Measurements from ENCODE around the gene AGRN.
"Not testable (repeated sequence)": the region's sequence is repeated elsewhere in the genome, so short reads cannot be mapped to it uniquely, and the experiment has no call there.

Gene AGRN

GRCh38 chr1:1020000-1020404, at the start of gene AGRN:
Gene AGRN (plus strand): TSS chr1:1020120. CDS start chr1:1020173, 53 bp downstream.
- DNase-seq (ENCODE audit: low spot score), result no peak

GRCh38 chr1:970242-970972, 49.5 kb upstream of the AGRN start:
- no peak for DNase-seq (ENCODE audit: low spot score)

DNA sequence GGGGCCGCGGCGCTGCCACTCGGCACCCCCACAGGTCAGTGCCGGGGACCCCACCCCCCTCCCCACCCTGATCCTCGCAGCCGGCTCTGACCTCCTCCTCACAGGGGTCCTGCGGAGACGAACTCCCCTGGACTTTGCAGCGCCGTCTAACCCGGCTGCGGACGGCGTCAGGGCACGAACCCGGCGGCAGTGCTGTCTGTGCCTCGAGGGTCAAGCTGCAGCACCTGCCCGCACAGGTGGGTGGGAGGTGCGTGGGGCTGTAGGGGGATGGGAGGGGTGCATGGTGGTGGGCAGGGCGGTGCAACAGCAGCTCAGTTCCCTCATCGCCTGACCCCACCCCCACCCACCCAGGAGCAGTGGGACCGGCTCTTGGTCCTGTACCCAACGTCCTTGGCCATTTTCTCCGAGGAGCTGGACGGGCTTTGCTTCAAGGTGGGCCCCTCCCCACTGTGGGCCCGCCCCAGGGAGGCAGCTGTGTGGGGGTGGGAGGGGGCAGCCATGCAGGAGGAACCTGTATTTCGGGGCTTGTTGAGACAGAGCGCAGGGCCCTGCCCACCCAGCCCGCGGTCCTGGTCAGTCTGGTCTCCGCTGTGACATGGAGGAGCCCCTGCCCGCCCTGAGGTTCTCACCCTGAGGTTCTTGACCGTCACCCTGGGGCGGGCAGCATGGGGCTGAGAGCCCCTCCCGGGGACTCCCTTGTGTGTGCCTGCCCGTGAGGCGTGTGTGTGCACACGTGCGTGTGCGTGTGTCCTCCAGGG, 48.8 kb upstream of the AGRN start:
- DNase-seq (ENCODE audit: low spot score), result no peak

DNA sequence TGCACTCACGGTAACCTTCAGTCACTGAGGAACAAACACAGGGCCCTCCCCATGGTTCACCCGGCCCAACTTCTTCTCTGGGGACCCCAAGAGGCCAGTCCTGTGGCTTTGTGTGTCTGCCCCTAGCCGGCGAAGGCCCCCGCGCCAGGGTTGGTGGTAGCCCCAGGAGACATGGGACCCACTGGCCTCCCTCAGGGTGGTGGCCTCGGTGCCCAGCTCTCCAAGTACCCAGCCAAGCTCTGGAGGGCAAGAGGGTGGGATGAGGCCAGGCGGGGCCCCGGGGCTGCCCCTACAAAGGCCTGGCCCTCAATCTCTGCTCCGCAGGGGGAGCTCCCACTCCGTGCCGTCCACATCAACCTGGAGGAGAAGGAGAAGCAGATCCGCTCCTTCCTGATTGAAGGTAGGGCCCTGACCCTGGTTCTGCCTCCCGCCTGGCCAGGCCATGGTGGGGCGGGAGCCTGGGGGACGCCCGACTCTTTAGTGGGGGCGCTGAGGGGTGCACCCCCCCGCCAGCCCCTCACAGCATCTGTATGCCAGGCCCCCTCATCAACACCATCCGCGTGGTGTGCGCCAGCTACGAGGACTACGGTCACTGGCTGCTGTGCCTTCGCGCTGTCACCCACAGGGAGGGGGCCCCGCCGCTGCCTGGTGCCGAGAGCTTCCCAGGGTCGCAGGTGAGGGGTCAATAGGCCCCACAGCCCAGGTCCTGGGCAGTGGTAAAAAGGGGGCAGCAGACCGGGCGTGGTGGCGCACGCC, 48.0 kb upstream of the AGRN start:
- DNase-seq (ENCODE audit: low spot score), result no peak

DNA sequence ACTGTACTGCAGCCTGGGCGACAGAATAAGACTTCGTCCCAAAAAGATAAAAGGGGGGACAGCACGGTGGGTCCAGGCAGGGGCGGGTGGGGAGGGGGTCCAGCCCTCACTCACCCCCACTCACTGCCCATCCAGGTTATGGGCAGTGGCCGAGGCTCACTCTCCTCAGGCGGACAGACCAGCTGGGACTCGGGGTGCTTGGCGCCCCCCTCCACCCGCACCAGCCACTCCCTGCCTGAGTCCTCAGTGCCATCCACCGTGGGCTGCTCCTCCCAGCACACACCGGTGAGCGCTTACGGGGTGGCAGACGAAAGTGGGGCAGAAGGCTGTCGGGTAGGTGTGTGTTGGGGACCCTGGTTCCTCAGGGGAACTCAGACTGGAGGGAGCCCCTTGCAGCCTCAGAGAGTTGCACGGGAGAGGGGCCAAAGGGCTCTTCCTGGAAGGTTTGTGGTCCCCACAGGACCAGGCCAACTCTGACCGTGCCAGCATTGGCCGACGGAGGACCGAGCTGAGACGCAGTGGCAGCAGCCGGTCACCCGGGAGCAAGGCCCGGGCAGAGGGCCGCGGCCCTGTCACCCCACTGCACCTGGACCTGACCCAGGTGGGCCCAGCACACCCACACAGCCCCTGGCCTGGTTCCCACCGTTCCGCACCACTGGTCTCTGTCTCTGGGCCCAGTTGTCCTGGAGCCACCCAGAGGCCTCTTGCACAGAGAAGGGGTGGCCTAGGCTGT, 47.0 kb upstream of the AGRN start:
- no peak for DNase-seq (ENCODE audit: low spot score)

- no peak for DNase-seq (ENCODE audit: low spot score)
Measured at GRCh38 chr1:973459-974292, 46.2 kb upstream of the AGRN start.

DNA sequence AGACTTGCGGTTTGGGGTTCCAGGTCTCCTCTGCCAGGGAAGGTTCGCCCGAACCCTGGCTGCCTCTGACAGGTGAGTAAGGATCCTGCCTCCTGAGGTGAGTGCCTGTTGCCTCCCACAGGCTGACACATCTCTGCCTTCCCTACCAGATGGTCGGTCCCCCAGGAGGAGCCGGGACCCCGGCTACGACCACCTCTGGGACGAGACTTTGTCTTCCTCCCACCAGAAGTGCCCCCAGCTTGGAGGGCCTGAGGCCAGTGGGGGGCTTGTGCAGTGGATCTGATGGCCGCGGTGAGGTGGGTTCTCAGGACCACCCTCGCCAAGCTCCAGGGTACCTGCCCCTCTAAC, 45.7 kb upstream of the AGRN start:
- DNase-seq (ENCODE audit: low spot score), result no peak

DNA sequence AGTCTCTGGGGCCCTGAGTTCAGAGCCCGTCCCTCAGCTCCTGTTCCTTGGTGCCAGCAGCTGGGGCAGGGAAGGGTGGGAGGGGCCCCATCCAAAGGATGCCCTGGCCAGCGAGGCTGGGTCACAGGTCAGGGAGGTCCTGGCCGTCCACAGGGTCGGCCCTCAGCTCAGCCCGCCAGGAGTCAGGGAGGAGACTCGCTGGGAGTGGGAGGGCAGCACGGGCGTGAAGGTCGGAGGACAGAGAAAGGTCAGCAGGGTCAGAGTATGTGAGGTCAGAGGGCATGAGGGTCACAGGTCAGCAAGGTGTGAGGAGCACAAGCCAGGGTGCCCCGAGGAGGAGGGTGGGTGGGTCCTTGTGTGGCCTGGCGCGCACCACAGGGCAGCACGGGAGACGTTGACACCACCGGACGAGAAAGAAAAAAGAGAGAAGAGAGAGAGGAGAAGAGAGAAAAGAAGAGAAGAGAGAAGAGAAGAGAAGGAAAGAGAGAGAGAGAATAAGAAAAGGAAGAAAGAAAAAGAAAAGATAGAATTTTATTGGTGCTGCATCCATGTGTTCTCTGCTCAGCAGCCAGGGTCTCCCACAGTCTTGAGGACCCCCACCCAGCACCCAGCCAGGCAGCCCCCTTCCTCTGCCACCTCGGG, 45.1 kb upstream of the AGRN start:
- no peak for DNase-seq (ENCODE audit: low spot score)

GRCh38 chr1:975365-975764, 44.6 kb upstream of the AGRN start:
- no peak for DNase-seq (ENCODE audit: low spot score)

DNA sequence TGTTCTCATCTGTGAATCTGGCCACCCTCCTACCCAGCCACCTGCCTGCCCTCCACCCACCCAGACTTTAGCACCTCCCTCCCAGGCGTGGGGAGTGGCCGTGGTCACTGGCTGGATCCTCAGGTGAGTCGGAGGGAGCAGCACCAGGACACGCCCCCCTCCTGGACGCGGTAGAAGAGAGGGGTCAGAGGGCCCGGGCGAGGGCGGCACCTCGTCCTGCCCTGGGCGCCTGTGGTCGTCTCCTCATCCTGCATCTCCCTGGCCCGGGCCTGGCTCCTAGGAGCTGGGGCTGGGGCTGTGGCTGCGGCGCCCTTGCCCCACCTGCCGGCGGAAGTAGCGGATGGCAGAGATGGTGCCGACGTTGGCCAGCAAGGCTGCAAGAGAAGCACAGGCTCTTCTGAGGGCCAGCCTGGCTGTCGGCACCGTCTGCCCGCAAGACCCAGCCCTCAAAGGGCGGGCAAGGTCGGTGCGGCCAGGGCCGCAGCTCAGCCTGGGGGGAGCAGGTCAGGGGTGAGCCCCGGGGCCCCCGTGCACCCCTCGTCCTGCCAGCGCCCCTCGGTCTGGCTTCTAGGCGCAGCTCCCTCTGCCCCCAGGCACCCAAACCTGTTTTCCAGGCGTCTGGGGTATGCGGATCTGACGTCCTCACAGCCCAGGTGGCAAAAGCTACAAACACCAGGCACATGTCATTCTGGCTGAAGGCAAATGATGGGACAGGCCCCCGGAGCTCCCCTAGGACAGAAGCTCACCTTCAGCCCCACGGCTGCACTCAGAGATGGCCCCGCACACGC, 43.8 kb upstream of the AGRN start:
- peak; percentile 87 for DNase-seq (ENCODE audit: low spot score)

- not testable (repeated sequence) for DNase-seq (ENCODE audit: low spot score)
Measured at GRCh38 chr1:976791-977190, 43.1 kb upstream of the AGRN start.

DNA sequence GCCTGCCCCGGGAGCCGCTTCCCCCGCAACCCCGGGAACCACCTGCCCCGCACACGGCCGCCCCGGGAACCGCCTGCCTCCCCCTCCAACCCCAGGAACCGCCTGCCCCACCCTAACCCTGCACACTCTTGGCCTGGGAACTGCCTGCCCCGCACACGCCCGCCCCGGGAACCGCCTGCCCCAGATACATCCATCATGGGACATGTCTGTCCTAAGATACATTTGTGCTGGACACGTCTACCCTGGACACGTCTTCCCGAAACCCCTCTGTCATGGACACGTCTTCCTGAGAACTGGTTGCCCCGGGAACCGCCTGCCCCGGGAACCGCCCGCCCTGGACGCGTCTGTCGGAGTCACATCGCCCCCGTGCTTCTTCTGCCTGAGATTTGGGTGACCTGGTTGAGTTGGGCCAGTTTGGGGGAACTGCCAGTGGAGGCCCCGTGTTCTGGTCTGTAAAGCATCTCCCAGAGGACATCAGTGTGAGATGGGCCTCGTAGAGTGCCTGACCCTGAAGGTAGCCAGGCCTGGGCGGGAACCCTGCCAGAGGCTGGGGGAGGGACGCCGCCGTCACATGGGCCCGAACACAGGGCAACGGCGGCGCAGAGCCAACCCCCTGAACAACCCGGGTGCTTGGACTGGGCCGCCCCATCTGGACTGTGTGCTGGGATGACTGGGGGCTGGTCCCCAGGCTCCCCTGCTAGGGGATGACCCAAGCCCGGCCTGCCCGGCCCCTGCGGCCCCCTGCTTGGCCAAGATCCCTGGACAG, 41.7 kb upstream of the AGRN start:
- DNase-seq (ENCODE audit: low spot score), result no peak

DNA sequence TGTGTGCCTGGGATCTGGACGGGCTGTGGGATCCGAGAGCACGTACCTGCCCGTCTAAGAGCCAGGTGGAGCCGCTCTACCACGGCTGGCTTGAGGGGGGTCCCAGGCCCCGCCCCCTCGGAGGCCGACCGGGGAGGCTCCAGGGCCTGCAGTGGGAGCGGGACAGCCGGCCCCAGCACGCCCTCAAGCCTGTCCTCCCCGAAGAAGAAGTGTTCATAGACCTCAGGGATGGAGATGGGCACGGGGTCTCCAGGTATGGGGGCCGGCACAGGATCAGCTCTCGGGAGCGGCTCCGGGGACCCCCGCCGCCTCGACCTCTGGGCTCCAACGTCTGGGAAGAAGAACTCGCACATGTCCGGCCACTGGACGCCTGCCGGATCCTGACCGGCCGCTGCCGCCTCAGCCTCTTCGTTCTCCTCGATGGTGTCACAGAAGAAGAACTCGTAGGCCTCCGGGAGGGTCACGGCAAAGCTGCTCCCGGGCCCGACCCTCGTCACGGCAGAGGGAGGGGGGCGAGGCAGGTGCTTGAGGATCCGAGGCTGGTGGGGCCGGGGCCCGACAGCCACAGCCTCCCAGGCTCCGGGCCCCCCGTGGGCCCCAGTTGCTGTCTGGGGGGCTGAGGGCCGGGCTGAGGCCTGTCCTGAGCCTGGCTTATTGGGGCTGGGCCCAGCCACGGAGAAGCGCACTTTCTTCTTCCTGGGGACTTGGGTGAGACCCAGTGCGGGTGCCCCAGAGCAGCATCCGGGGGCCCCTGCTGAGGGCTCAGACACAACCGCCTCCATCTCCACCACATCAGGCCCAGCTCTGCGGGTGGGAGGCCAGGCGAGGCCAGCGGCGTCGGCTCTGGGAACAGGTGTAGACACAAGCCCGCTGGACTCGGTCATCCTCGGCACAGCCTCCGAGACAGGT, 40.8 kb upstream of the AGRN start:
- DNase-seq (ENCODE audit: low spot score), result no peak

- no peak for DNase-seq (ENCODE audit: low spot score)
Measured at GRCh38 chr1:979744-980072, 40.2 kb upstream of the AGRN start.

DNA sequence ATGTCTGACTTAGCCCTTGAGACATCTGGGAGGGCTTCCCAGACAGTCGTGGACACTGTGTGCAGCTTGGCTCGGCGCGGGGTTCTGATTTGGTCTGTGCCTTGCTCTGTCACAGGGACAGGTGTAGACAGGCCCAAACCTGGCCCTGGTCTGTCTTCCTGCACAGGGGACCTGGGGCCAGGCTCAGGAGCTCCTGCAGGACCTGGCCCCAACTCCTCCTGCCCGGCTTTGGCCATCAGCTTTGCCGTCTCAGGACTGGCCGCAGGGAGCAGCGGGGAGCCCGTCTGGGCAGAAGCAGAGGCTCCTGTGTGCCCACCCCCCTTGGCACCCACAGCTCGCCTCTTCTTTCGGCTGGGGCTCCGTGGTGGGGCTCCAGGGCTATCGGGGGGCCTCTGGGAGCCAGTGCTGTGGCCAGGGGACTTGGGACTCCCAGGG, 39.8 kb upstream of the AGRN start:
- DNase-seq (ENCODE audit: low spot score), result no peak

DNA sequence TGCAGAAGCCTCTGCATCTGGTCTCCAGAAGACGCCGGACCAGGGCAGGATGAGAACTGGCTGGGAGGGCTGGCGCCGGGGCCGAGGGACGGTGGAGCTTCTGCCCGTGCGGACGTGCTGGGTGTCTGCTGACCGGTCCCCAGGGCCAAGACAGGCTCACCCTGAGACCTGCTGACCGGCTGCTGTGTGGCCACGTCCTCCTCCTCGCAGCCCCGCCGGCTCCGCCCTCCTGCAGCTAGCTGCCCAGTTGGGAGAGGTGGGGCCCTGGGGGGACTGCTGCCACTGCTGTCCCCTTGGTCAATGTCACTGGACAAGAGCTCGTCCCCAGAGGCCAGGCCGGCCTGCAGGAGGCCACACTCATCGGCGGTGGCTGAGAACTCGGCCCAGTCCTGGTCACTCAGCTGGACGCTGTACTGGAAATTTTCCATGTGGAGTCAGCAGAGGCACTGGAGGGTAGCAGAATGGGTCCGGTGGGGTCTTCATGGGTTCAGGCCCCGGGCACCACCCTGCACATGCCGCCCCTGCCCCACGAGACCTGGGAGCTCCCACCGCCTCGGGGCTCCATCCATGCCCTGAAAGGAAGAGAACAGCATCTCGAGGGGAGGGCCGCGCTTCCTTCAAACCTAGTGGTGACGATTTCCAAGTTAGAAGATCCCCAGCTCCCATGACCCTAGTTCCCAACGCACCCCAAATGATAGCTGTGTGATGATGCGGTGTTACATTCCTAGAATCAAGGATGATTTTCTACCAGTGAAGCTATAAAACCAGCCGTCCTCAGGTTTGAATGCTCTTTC, 39.1 kb upstream of the AGRN start:
- DNase-seq (ENCODE audit: low spot score), result no peak

DNA sequence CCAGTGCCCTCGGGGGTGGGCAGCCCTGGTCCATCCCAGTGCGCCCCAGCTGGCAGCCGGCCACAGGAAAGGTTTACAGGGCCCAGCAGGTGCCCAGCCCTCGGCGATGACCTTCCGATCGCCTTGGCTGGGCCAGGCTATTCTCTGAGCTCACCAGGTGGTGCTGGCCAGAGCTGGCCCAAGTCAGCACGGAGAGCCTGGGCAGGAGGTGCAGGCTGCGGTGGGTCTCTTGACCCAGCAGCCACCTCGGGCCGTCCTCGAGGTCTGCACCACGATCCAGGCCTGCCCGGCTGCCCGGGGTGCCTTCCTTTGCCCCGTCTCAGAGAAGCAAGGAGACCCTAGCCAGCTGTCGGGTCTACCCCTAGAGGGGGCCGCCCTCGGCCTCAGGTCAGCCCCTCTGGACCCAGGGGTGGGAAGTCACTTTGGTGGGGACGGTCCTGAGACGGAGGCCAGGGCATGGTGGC, 38.4 kb upstream of the AGRN start:
- DNase-seq (ENCODE audit: low spot score), result no peak

Data from NAMALWA (cell line).